Activated CD4-positive, CD25-positive, alpha-beta regulatory T cell treated with anti-CD3 and anti-CD28 coated beads, Interleukin-2, amount 50 U/mL, for 16 hours (primary cell): ENCODE data around the gene PCDHB4.
"Not testable (repeated sequence)": the region's sequence is repeated elsewhere in the genome, so short reads cannot be mapped to it uniquely, and the experiment has no call there.

ENCODE experiments used
- DNase-seq: peaks from one replicate; pipeline ENCODE4 v3.0.0-alpha.2; 2020; ENCODE audit warnings: low read depth, low spot score

Gene PCDHB4

DNA sequence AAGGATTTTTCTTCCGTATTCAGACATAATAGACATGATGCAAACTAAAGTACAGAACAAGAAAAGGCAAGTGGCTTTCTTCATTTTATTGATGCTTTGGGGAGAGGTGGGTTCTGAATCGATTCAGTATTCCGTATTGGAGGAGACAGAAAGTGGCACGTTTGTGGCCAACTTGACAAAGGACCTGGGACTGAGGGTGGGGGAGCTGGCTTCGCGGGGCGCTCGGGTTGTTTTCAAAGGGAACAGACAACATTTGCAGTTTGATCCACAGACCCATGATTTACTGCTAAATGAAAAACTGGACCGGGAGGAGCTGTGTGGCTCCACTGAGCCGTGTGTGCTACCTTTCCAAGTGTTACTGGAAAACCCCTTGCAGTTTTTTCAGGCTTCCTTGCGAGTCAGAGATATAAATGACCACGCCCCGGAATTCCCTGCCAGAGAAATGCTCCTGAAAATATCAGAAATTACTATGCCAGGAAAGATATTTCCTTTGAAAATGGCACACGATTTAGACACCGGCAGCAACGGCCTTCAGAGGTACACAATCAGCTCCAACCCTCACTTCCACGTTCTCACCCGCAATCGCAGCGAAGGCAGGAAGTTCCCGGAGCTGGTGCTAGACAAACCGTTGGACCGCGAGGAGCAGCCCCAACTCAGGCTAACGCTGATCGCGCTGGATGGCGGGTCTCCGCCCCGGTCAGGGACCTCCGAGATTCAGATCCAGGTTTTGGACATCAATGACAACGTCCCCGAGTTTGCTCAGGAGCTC lies 28.8 kb downstream of the PCDHB4 start:
- no peak for DNase-seq

DNA sequence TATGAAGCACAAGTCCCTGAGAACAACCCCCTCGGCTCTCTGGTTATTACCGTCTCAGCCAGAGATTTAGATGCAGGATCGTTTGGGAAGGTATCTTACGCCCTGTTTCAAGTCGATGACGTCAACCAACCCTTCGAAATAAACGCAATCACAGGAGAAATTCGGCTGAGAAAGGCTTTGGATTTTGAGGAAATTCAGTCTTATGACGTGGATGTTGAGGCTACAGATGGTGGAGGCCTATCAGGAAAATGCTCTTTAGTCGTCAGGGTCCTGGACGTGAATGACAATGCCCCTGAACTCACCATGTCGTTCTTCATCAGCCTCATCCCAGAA lies 29.3 kb downstream of the PCDHB4 start:
- no peak for DNase-seq

DNA sequence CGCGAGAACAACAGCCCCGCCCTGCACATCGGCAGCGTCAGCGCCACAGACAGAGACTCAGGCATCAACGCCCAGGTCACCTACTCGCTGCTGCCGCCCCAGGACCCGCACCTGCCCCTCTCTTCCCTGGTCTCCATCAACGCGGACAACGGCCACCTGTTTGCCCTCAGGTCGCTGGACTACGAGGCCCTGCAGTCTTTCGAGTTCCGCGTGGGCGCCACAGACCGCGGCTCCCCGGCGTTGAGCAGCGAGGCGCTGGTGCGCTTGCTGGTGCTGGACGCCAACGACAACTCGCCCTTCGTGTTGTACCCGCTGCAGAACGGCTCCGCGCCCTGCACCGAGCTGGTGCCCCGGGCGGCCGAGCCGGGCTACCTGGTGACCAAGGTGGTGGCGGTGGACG lies 30.0 kb downstream of the PCDHB4 start:
- not testable (repeated sequence) for DNase-seq

DNA sequence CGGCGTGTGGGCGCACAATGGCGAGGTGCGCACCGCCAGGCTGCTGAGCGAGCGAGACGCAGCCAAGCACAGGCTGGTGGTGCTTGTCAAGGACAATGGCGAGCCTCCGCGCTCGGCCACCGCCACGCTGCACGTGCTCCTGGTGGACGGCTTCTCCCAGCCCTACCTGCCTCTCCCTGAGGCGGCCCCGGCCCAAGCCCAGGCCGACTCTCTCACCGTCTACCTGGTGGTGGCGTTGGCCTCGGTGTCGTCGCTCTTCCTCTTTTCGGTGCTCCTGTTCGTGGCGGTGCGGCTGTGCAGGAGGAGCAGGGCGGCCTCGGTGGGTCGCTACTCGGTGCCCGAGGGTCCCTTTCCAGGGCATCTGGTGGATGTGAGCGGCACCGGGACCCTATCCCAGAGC lies 30.5 kb downstream of the PCDHB4 start:
- DNase-seq = not testable (repeated sequence)

DNA sequence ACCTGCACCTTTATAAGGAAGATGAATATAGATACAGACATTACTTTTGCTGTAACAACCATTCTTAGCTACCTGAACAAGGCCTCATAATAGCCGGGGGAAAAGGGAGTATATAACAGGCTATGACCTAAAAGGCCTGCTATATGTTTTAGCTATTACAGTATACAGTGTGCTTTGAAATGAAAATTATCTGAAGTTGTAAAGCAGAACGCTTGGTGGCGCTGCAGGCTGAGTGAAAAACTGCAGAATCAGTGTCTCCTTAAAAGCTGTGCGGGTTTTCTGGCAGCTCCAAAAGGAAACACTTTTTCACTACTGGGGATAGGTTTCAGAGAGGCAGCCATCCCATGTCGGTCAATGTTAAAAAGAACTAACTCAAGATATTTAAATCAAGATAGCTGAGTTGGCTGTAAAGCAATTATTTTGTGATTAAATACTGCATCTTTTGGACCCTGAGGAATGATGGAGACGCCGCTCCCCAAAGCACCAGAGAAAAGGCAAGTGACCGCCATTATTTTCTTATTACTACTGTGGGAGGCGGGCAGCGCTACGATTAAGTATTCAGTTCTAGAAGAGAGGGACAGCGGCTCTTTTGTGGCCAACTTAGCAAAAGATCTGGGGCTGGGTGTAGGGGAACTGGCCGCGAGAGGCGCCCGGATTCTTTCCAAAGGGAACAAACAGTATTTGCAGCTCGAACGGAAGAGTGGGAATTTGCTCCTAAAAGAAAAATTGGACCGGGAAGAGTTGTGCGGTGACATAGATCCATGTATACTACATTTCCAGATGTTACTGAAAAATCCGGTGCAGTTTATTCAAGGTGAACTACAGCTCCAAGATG lies 34.1 kb downstream of the PCDHB4 start:
- no peak for DNase-seq

GRCh38 chr5:141157356-141157755 lies 35.7 kb downstream of the PCDHB4 start:
- not testable (repeated sequence) for DNase-seq

DNA sequence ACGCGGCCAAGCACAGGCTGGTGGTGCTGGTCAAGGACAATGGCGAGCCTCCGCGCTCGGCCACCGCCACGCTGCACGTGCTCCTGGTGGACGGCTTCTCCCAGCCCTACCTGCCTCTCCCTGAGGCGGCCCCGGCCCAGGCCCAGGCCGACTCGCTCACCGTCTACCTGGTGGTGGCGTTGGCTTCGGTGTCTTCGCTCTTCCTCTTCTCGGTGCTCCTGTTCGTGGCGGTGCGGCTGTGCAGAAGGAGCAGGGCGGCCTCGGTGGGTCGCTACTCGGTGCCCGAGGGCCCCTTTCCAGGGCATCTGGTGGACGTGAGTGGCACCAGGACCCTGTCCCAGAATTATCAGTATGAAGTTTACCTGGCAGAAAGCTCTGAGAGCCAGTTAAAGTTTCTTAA lies 36.3 kb downstream of the PCDHB4 start:
- DNase-seq = not testable (repeated sequence)

- DNase-seq = no peak
Measured at GRCh38 chr5:141172381-141173204, 51.0 kb downstream of the PCDHB4 start, which contains the start of gene PCDHB7. Gene PCDHB7, plus strand, starts transcription at chr5:141172644. Its CDS starts 192 bp downstream, at chr5:141172836.

DNA sequence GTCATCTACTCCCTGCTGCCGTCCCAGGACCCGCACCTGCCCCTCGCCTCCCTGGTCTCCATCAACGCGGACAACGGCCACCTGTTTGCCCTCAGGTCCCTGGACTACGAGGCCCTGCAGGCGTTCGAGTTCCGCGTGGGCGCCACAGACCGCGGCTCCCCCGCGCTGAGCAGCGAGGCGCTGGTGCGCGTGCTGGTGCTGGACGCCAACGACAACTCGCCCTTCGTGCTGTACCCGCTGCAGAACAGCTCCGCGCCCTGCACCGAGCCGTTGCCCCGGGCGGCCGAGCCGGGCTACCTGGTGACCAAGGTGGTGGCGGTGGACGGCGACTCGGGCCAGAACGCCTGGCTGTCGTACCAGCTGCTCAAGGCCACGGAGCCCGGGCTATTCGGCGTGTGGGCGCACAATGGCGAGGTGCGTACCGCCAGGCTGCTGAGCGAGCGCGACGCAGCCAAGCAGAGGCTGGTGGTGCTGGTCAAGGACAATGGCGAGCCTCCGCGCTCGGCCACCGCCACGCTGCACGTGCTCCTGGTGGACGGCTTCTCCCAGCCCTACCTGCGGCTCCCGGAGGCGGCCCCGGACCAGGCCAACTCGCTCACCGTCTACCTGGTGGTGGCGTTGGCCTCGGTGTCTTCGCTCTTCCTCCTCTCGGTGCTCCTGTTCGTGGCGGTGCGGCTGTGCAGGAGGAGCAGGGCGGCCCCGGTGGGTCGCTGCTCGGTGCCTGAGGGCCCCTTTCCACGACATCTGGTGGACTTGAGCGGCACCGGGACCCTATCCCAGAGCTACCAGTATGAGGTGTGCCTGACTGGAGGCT lies 52.9 kb downstream of the PCDHB4 start:
- DNase-seq = not testable (repeated sequence)
